ENCODE data around the gene DCDC1. TPM values are rescaled to one million over a fixed set of nuclear protein-coding genes. Genes with fewer than 3 reads are reported as not detected.

Gene DCDC1
- total RNA-seq, 1 experiment from 2014 or later: 1.5 TPM

- H3K4me3 ChIP-seq (replicated peaks in 1 of 2; ENCODE audit: low read depth in 1 of 2, low read length in 2 of 2): no peak overlapping the region
- BruUV-seq (replicated peaks): no TSS peak
- ChIA-PET RAD21 (ENCODE audit: low non-redundant PET in 1 of 2, low total read pairs in 2 of 2, uncharacterized antibody in 2 of 2, unreplicated experiment in 2 of 2) (no interaction called here), CTCF (no interaction called here), POLR2A (no interaction called here)
- H3K9me3 ChIP-seq (ENCODE audit: control insufficient read depth in 1 of 2, insufficient read depth in 1 of 2, low read depth in 1 of 2, low read length in 2 of 2): no peaks in the 10 kb centered on the region
- intact Hi-C loops (cut with micrococcal nuclease): no loop called here
- no peak overlapping the region for H3K9ac ChIP-seq (ENCODE audit: low read length)
- ATAC-seq (no peak), DNase-seq (ENCODE audit: low read depth, low spot score) (no peak)
- no peaks in the 10 kb centered on the region for H3K27me3 ChIP-seq (ENCODE audit: insufficient read depth, low read length)
- no peak overlapping the region for H3K27ac ChIP-seq (ENCODE audit: low read depth, low read length)
- no peaks in the 10 kb centered on the region for H3K4me1 ChIP-seq (ENCODE audit: control insufficient read depth in 1 of 2, insufficient read depth in 2 of 2, low read length in 2 of 2)
- TF ChIP-seq REST (IDR thresholded peaks at IDR 0.05; ENCODE audit: low read depth): no peak
- TF ChIP-seq CEBPB (IDR thresholded peaks at IDR 0.05; ENCODE audit: low read depth): no peak
- TF ChIP-seq EZH2 (IDR thresholded peaks at IDR 0.05): no peak
- TF ChIP-seq POLR2AphosphoS5 (IDR thresholded peaks at IDR 0.05; ENCODE audit: low read depth, low read length): no peak
- TF ChIP-seq, protein P1, sequence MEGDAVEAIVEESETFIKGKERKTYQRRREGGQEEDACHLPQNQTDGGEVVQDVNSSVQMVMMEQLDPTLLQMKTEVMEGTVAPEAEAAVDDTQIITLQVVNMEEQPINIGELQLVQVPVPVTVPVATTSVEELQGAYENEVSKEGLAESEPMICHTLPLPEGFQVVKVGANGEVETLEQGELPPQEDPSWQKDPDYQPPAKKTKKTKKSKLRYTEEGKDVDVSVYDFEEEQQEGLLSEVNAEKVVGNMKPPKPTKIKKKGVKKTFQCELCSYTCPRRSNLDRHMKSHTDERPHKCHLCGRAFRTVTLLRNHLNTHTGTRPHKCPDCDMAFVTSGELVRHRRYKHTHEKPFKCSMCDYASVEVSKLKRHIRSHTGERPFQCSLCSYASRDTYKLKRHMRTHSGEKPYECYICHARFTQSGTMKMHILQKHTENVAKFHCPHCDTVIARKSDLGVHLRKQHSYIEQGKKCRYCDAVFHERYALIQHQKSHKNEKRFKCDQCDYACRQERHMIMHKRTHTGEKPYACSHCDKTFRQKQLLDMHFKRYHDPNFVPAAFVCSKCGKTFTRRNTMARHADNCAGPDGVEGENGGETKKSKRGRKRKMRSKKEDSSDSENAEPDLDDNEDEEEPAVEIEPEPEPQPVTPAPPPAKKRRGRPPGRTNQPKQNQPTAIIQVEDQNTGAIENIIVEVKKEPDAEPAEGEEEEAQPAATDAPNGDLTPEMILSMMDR (IDR thresholded peaks at IDR 0.05 in 2 of 3, conservative IDR thresholded peaks at IDR 0.05 in 1 of 3; ENCODE audit: borderline replicate concordance in 1 of 3, insufficient read depth in 1 of 3, low read depth in 2 of 3, low read length in 2 of 3): no peak
- H3K36me3 ChIP-seq (ENCODE audit: control insufficient read depth in 1 of 2, insufficient read depth in 2 of 2, low read length in 2 of 2): no peaks in the 10 kb centered on the region
- no peak overlapping the region for H2AFZ ChIP-seq (ENCODE audit: low read depth, low read length, poor library complexity, severe bottlenecking)
- H3K4me2 ChIP-seq (ENCODE audit: low read length): no peak overlapping the region
- no peaks in the 10 kb centered on the region for H4K20me1 ChIP-seq (ENCODE audit: insufficient read depth)
- H3K9me2 ChIP-seq (ENCODE audit: insufficient read depth): no peaks in the 10 kb centered on the region
- H3K79me2 ChIP-seq (ENCODE audit: insufficient read depth, low read length): no peaks in the 10 kb centered on the region
These were observed 13.7 kb downstream of the DCDC1 start for GRCh38 chr11:31355817-31356216.

Measured in HCT116 (cell line).